Measurements from ENCODE around the gene RPS25.
"Not testable (repeated sequence)": the region's sequence is repeated elsewhere in the genome, so short reads cannot be mapped to it uniquely, and the experiment has no call there.

Gene RPS25

GRCh38 chr11:119034813-119035212, 16.7 kb upstream of the RPS25 start:
- DNase-seq: no peak

- DNase-seq: not testable (repeated sequence)
These were observed 15.3 kb upstream of the RPS25 start for GRCh38 chr11:119033421-119033820.

GRCh38 chr11:119031912-119032280, 13.8 kb upstream of the RPS25 start:
- DNase-seq: no peak

- DNase-seq: peak; percentile 98
These were observed 12.3 kb upstream of the RPS25 start, which contains the start of gene SLC37A4 for GRCh38 chr11:119030329-119031047. TSS of gene SLC37A4 (minus strand) at chr11:119030877.

- no peak for DNase-seq
These were observed 11.8 kb upstream of the RPS25 start for GRCh38 chr11:119030029-119030328.

- DNase-seq: peak; percentile 6
These were observed 11.3 kb upstream of the RPS25 start for GRCh38 chr11:119029340-119030028.

GRCh38 chr11:119029069-119029339, 10.9 kb upstream of the RPS25 start:
- DNase-seq: no peak

- DNase-seq: no peak
These were observed 10.4 kb upstream of the RPS25 start for GRCh38 chr11:119028346-119029068.

GRCh38 chr11:119027561-119028345, 9.6 kb upstream of the RPS25 start:
- DNase-seq: no peak

- no peak for DNase-seq
These were observed 8.8 kb upstream of the RPS25 start for GRCh38 chr11:119026970-119027369.

GRCh38 chr11:119025978-119026766, 8.0 kb upstream of the RPS25 start:
- DNase-seq: no peak

GRCh38 chr11:119025541-119025940, 7.4 kb upstream of the RPS25 start:
- DNase-seq: no peak

GRCh38 chr11:119025099-119025473, 6.9 kb upstream of the RPS25 start:
- DNase-seq: no peak

- DNase-seq: no peak
These were observed 6.4 kb upstream of the RPS25 start for GRCh38 chr11:119024430-119025098.

- DNase-seq: no peak
These were observed 5.6 kb upstream of the RPS25 start for GRCh38 chr11:119023741-119024140.

- DNase-seq: no peak
These were observed 3.5 kb upstream of the RPS25 start for GRCh38 chr11:119021631-119022030.

- DNase-seq: no peak
These were observed 1.9 kb upstream of the RPS25 start for GRCh38 chr11:119019996-119020395.

GRCh38 chr11:119017377-119017776, 766 bp downstream of the RPS25 start:
- not testable (repeated sequence) for DNase-seq

GRCh38 chr11:119016216-119017009, 1.7 kb downstream of the RPS25 start:
- DNase-seq: no peak

- DNase-seq: no peak
These were observed 3.0 kb downstream of the RPS25 start for GRCh38 chr11:119015054-119015611.

All from NCI-H146 (cell line).